Measurements from ENCODE around the gene DZIP3.

Gene DZIP3

GRCh38 chr3:108713009-108713516, 123.5 kb downstream of the DZIP3 start:
- DNase-seq = no peak

GRCh38 chr3:108713816-108714215, 124.3 kb downstream of the DZIP3 start:
- DNase-seq = no peak

GRCh38 chr3:108718454-108718853, 128.9 kb downstream of the DZIP3 start:
- no peak for DNase-seq

- no peak for DNase-seq
Observed at GRCh38 chr3:108719178-108719806, 129.8 kb downstream of the DZIP3 start.

- DNase-seq = no peak
Observed at GRCh38 chr3:108722724-108723123, 133.2 kb downstream of the DZIP3 start.

GRCh38 chr3:108724101-108724500, 134.6 kb downstream of the DZIP3 start:
- DNase-seq = no peak

- DNase-seq = no peak
Observed at GRCh38 chr3:108728105-108728504, 138.6 kb downstream of the DZIP3 start.

- no peak for DNase-seq
Observed at GRCh38 chr3:108728934-108729333, 139.4 kb downstream of the DZIP3 start.

- no peak for DNase-seq
Observed at GRCh38 chr3:108736821-108737220, 147.3 kb downstream of the DZIP3 start.

GRCh38 chr3:108742929-108743328, 153.4 kb downstream of the DZIP3 start:
- DNase-seq = no peak
